K562 (cell line): ENCODE results near the gene THAP4.

Experiments used
- EP300 ChIP-seq: IDR thresholded peaks from 2 replicates; pipeline ENCODE4 v1.6.1; 2012; ENCODE audit warnings: low read length, improper control_type of control experiment
- EZH2 ChIP-seq: IDR thresholded peaks from 2 replicates; pipeline ENCODE4 v1.6.1; 2012; ENCODE audit warnings: low read depth, mild to moderate bottlenecking, inconsistent platforms, low read length, borderline replicate concordance
- NR2F6 ChIP-seq: fragments of 450-650 bp; formaldehyde crosslinking; IDR thresholded peaks from 2 replicates; pipeline ENCODE4 v1.4.0; 2020; ENCODE audit warnings: mild to moderate bottlenecking
- POLR2AphosphoS2 ChIP-seq: IDR thresholded peaks from 2 replicates; pipeline ENCODE4 v1.6.1; 2012; ENCODE audit warnings: low read length, improper control_type of control experiment
- ZFP1 ChIP-seq: fragments of 450-650 bp; formaldehyde crosslinking; IDR thresholded peaks from 2 replicates; pipeline ENCODE4 v1.4.0; 2020; ENCODE audit warnings: mild to moderate bottlenecking, mixed read lengths

GRCh38 chr2:241556746-241557145, 80.2 kb downstream of the THAP4 start:
- no peak for TF ChIP-seq ZFP1
- no peak for TF ChIP-seq EP300
- no peak for TF ChIP-seq POLR2AphosphoS2
- no peak for TF ChIP-seq NR2F6
- no peak for TF ChIP-seq EZH2
